Stimulated activated CD8-positive, alpha-beta memory T cell treated with anti-CD3 and anti-CD28 coated beads, Interleukin-7, amount 100 ng/mL, for 48 hours (primary cell): ENCODE measurements around the gene TSPAN4.

ENCODE experiments used
- DNase-seq, 2 donors: peaks; one replicate each; pipeline ENCODE4 v3.0.0-alpha.2; 2020; ENCODE audit warnings: low read depth in 1 of 2; ENCODE audit errors: extremely low read depth in 1 of 2

Gene TSPAN4, protein sequence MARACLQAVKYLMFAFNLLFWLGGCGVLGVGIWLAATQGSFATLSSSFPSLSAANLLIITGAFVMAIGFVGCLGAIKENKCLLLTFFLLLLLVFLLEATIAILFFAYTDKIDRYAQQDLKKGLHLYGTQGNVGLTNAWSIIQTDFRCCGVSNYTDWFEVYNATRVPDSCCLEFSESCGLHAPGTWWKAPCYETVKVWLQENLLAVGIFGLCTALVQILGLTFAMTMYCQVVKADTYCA

DNA sequence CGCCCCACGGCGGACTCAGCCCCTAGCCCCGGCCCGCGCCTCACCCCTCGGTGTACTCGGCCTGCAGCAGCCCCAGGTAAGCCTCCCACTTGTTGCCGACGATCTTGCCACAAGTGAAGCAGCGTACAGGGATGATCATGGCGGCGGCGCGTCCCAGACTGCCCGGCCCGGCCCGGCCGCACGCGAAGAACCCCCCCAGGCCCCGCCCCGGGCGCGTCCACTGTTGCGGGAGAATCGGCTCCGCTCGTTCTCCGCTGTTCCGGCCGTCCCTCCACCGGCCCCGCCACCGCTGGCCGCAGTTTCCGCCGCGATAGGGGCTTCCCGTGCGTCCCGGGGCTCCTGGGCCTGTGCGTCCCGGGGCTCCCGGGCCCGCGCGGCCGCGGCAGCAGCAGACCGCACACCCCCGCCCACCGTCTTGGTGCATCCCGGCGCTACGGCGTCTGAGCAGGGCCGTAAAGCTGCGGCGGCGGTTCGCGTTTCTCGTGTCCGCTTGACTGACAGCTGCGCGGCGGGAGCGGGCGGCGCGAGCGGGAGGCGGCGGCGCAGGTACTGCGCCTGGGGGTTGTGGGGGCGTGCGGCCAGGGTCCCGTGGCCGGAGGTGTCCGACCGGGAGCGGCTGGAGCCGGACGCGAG lies at the start of gene TSPAN4, which contains the start of gene POLR2L:
Gene TSPAN4 (plus strand): TSS at position 483 of the 633 bp plus-strand sequence. CDS start 7,453 bp downstream, outside the sequence.
Gene POLR2L (minus strand): TSS at position 160 of the 633 bp plus-strand sequence. CDS start 21 bp downstream, at position 139.
- DNase-seq, result peak; percentile 75 to 76

GRCh38 chr11:792873-793272 lies 49.8 kb upstream of the TSPAN4 start:
- no peak for DNase-seq

DNA sequence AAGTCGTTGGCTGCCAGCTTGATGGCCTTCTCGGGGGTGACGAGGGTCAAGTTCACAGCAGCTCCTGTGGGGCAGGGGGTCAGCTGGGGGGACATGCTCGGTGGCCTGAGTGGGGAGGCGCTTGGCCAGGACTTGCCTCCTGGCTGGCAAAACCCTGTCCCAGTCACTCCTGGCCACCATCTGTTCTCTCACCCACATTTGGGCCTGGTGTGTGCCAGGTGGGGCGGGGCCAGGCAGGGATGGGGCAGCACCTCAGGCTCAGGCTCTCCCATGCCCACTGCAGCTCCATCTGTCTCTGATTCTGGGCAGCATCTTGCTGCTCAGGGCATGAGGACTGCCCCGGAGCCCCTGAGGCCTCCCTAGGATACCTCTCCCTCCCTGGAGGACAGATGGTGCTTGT lies 49.1 kb upstream of the TSPAN4 start:
- DNase-seq, result no peak

GRCh38 chr11:794013-794765 lies 48.5 kb upstream of the TSPAN4 start:
- no peak for DNase-seq

DNA sequence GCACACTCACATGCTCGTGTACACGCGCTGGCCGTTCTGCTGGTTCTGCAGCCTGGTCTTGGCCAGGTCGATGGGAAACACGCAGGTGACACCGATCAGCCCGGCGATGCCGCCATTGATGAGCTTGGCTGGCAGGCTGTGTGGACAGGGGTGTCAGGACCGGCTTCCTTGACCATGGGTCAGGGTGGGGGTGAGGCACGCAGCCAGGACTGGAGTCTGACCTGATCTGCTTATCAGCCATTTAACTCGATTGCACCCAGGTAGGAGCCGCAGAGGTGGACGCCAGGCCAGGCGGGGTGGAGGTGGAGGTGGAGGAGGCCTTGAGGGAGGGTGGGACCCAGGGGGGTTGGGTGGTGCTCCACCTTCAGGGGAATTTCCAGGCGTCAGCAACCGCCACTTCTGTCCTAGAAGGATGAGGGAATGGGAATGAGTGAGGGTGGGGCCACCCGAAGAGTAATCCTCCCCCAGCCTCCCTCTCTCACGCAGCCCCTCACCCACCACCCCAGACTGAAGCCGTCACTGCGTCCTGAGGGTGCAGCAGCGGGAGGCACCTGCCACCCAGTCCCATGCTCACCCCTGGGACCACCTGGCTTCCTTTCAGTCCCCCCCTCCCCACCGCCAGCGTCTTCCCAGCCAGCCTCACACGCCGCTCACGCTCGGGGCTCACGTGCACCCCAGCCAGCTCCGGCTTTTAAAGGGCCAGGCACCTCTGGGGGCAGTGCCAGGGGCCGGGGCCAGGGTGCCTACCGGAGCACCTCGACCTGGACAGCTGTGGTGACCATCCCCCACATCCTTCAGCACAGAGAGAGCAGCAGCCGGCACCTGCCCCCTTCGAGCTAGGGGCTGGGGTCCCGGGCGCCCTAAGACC lies 47.7 kb upstream of the TSPAN4 start:
- DNase-seq, result no peak

- peak; percentile 75 to 89 for DNase-seq
Measured at GRCh38 chr11:795634-796564, 46.8 kb upstream of the TSPAN4 start.

DNA sequence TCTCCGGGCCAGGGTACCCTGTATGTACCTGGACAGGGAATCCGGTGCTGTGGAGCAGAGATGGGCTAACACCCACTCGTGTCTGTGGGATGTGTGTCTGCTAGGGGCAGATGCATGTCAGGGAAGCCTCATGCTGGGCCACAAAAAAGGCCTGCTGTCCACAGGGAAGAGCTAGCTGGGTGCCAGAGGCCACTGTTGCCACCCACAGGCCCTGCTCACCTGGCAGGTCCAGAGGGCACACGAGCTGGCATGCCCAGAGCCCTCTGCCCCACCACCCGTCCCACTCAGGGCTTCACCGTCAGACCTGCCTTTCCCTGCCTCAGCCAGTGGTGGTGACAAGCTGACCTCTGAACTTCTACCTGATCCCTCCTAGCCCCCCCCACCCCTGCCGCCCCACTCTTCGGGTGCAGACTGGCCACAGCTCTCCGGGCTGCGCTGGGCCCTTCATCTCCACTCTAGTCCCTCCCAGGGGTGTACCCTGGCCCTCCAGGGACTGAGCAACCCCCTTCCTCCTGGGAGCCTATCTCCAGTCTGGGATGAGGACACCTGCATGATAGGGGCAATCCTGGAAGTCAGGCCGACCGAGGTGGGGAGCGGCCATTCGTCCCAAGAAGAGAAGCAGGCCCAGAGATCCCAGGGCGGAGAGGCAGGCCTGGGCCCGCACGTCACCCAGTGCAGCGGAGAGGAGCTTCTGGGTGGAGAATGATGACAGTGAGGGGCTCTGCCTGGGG lies 45.9 kb upstream of the TSPAN4 start:
- DNase-seq, result no peak

DNA sequence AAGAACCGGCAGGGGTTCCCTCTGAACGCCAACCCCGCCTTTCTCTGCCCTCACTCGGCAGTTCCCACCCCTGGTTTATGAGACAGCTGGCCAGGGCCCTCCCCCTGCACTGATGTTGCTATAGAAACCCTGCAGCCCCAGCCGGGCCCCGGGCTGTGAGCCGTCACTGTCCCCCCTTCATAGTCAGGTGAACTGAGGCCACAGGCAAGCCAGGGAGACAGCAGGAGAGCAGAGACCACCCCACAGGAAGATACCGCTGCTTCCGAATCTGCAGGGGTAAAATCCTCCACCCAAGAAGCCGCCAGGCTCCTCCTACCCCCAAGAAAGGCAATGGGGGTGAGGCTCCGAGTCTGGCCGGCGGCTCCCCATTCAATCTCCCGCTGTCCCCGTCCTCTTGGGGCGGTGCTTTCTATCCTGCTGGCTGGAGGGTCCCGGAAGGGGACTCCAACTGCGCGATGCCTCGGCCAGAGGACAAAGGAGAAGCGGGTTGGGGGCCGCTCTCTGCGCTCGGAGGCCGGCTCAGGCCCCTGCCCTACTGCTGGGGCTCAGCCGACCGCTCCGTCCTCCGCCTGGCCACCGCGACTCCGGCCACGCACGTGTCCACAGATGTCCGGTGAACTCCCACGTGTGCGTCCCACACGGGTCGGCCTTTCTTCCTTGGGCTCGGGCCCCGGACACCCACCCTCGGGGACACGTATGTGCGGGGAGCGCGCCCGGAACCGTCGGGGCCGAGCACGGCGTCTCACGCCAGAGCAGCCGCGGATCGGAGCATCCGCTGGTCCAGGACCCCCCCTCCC lies 45.2 kb upstream of the TSPAN4 start:
- peak; percentile 69 to 82 for DNase-seq

DNA sequence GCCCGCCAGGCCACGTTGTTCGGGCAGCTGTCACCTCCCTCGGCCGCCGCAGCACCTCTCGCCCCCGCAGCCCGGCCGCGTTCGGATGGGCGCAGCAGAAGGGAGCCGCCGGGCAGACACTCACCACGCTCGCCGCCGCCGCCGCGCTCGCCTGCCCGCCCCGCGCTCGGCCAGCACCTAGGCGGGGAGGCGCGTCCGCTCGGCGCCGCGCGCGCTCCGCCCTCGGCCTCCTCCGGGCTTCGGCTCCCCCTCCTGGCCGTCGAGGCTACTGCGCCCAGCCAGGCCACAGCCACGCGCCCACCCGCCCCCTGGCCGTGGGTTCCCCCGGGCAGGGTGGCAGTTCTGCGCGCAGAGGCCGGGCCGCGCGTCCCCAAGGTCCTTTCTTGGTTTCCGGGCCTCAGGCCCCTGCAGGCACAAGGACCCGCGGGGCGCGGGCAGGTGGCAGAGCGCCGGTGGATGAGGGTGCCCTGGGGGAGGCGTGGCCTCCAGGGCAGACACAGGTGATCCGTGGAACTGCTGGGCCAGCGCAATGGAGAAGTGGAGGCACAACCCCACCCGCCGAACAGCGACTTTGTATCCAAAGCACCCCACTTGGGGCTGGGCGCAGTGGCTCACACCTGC lies 44.4 kb upstream of the TSPAN4 start, which contains the start of gene SLC25A22:
Gene SLC25A22 (minus strand): TSS at position 189 of the 621 bp plus-strand sequence. CDS start 3,275 bp downstream, outside the sequence.
- peak; percentile 71 to 77 for DNase-seq

GRCh38 chr11:799641-800316 lies 42.9 kb upstream of the TSPAN4 start:
- no peak for DNase-seq

DNA sequence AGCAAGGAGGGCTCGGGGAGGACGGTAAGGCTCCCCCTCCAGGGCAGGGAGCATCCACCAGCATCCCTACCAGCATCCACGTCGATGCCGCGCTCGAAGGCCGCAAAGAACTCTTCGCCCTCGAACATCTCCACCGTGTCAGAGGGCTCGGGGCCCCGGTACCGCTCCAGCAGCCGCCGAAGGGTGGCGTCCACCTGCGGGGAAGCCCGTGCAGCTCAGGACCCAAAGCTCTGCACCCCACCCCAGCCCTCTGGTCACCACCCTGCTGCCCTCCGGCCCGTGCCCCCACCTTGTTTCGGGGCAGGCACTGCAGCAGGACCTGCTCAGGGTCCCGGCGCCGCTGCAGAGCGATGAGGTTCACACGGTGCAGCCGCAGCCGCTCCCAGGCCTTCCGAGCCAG lies 42.2 kb upstream of the TSPAN4 start:
- no peak for DNase-seq

- DNase-seq, result no peak
Measured at GRCh38 chr11:801097-801780, 41.4 kb upstream of the TSPAN4 start.

DNA sequence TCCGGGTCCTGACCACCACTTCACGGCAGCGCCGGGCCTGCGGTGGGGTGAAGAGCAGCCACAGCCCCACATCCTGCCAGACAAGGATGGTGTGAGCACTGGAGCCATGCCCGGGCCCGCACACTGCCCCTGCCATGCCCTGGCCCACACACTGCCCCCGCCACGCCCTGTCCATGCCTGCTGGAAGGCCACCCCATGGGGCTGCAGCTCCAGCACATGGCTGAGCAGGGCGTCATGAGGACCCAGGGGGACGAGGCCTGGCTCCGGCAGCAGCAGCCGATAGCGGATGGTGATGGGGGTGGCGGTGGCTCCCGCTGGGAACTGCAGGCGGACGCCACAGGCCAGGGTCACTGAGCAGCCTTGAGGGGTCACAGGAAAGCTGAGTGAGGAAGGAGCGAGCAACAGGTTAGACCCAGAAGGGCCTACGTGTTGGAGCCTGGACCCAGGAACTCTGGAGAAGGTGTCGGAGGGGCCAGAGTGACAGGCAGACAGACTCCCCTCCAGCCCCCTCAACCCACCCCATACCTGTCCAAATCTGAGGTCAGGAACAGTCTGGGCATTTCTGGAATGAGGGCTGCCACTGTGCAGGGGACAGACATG lies 40.5 kb upstream of the TSPAN4 start:
- DNase-seq, result no peak

DNA sequence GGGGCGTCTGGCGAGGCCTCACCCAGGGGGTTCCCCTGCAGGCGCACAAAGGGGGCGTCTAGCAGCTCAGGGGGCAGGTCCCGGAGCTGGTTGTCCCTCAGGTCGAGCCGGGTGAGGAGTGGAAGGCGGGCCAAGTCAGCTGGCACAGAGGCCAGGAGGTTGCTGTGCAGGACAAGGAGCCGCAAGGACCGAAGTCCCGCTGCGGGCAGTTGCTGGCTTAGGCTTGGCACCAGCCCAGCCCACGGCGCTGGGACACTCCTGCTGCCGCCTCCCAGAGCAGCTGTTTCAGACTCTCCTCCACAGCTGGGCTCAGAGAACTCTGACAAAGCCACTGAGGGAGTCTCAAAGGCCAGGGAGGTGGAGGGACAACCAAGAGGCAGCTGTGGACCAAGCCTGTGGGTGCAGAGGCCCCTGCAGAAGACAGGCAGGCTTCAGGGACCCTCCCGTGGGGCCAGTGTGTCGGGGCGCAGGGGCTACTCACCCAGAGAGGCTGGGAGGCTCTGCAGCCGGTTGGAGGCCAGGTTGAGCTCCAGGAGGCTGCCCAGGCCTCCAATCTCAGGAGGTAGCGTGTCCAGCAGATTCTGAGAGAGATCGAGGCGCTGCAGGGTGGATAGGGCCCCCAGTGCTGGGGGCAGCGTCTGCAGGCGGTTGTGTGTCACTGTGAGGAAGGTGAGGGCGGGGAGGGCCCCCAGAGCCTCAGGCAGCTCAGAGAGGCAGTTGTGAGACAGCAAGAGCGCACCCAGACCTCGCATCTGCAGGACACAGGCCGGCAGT lies 39.8 kb upstream of the TSPAN4 start:
- DNase-seq, result no peak

GRCh38 chr11:803467-803742 lies 39.2 kb upstream of the TSPAN4 start:
- DNase-seq, result no peak
